Measurements from ENCODE around the gene RAB24.

RAB24 gene

GRCh38 chr5:177332896-177333260 is 29.4 kb upstream of the RAB24 start:
- DNase-seq: no peak

- no peak for DNase-seq
These were observed 28.7 kb upstream of the RAB24 start for GRCh38 chr5:177332031-177332895.

- DNase-seq: no peak
These were observed 27.7 kb upstream of the RAB24 start for GRCh38 chr5:177330991-177331842.

DNA sequence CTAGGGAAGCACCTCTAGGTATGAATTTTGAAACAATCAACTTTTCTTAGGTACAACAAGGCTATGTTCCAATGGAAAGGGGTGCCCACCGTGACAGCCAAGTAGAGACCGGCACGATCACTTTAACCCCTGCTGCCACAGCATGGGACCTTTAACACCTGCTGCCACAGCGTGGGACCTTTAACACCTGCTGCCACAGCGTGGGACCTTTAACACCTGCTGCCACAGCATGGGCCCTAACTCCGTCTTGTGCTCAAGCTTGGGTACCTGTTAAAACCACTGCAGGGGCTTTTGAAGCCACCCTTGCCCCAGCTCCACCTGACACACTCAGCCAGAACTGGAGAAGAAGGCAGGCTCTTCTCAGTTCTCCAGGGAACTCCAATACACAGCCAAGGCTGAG is 26.4 kb upstream of the RAB24 start:
- DNase-seq: no peak

GRCh38 chr5:177328545-177329231 is 25.2 kb upstream of the RAB24 start:
- no peak for DNase-seq

- DNase-seq: no peak
These were observed 24.3 kb upstream of the RAB24 start for GRCh38 chr5:177327539-177328522.

GRCh38 chr5:177325868-177326381 is 22.4 kb upstream of the RAB24 start:
- DNase-seq: no peak

- DNase-seq: no peak
These were observed 17.4 kb upstream of the RAB24 start for GRCh38 chr5:177320879-177321278.

DNA sequence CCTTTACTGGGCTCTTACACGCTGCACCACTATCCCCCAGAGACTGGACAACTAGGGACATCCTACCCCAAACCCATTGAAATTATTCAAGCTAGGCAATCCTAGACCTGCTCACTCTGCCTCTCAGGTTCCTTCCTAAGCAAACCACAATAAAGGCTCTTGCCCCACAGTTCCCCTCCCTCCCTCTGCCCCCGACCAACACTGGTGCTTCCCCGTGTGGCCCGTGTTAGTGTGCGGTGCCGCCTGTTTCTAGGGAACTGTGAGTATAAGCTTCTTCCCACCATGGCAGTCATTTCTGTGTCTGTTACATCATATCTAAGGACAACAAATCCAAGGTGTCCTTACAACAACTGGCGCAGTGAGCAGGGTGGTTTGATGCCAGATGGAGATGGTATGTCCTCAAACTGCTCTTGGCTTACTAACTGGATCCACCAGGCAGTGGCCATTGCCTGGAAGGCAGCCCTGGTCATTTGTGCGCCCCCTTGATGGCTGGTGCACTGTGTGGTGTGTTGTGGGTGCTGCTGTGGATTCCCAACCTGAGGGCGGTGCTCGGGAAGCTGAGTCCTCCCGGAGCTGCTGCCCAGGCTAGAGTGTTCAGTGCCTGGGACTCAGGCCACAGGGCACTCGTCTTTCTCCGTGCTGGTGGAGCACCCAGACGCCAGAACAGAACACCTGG is 16.5 kb upstream of the RAB24 start:
- peak in 1 of 2 experiments; percentile 14 for DNase-seq

GRCh38 chr5:177317959-177318377 is 14.4 kb upstream of the RAB24 start:
- peak; percentile 67 to 73 for DNase-seq

DNA sequence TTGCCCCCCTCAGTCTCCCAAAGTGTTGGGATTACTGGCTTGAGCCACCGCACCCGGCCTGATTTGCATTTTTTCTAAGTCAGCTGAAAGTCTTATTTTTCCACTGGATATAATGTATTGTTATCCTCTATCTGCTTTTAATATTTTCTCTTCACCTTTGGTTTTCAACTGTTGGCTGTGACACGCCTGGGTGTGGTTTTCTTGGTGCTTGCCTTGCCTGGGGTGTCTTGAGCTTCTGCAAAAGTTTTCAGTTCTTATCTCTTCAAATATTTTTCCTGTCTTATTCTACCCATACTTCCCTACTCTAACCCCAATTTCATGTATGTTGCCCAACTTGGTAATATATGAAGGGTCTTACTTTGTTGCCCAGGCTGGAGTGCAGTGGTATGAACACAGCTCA is 12.5 kb upstream of the RAB24 start:
- no peak for DNase-seq

- no peak for DNase-seq
These were observed 11.9 kb upstream of the RAB24 start for GRCh38 chr5:177315411-177315810.

DNA sequence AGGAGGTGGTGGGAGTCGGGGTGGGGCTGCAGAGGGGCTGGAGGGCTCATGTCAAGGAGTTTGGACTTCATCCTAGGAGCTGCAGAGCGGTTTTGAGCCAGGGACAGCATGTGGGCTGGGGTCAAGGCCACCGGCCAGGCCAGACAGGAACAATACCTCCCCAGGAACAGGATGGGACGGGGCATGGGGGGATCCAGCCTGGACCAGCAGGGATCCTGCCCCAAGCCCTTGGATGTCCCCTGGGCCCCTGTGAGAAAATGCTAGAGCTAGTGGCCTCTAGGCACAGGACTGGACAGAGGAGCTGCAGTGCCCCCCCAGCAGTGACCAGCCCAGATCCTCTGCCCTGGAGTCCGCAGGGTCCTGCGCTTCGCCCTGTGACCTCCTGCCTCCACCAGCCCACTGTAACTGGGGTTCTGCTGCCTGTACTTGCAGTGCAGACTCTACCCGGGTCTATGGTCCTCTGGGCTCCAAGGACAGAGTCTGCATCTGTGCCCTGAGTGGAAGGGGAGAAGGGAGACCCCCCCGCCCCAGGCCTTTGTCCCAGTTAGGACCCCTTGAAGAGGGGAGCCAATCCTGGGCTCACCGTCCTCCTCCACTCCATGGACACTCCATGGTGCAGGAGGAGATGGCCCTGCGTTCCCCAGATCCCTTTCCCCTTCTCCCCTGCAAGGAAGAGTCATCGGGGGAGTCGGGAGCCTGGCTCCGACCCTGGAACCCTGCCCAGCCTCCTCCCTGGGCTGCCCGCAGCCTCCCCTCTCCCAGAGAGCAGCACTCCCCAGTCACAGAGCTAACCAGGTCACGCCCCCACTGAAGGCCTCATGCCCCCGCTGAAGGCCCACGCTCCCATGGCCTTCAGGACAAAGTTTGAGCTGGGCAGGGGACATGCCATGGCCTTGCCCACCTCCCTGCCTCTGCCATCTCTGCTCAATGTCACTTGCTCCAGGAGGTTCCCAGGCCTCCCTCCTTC is 11.1 kb upstream of the RAB24 start:
- DNase-seq: no peak

GRCh38 chr5:177313561-177314259 is 10.2 kb upstream of the RAB24 start:
- DNase-seq: no peak

GRCh38 chr5:177312649-177313181 is 9.2 kb upstream of the RAB24 start:
- no peak for DNase-seq

GRCh38 chr5:177311723-177312648 is 8.5 kb upstream of the RAB24 start, which contains the start of gene MXD3:
Gene MXD3, minus strand, starts transcription at chr5:177311898. Its CDS starts 68 bp downstream, at chr5:177311830.
- DNase-seq: peak; percentile 94 to 95

GRCh38 chr5:177311392-177311722 is 7.8 kb upstream of the RAB24 start:
- no peak for DNase-seq

Data from activated CD4-positive, alpha-beta T cell treated with anti-CD3 and anti-CD28 coated beads, Interleukin-2, amount 50 U/mL, for 4 hours (primary cell).